ENCODE results near the gene LANCL3. TPM values are rescaled to one million over a fixed set of nuclear protein-coding genes. Genes with fewer than 3 reads are reported as not detected.

LANCL3 gene
- polyA plus RNA-seq, 3 donors: 0.01 to 0.12 TPM; not detected in 1

GRCh38 chrX:37651921-37652452 is 80.5 kb downstream of the LANCL3 start:
- 100% methylated on average over 1 of the region's 1 CpG for WGBS (ENCODE audit: insufficient coverage)
- no peaks in the 10 kb centered on the region for H4K20me1 ChIP-seq (ENCODE audit: insufficient read depth, low read length)
- H3K9ac ChIP-seq (ENCODE audit: insufficient read depth, low read length, poor library complexity, severe bottlenecking): no peak overlapping the region
- TF ChIP-seq, protein P1, sequence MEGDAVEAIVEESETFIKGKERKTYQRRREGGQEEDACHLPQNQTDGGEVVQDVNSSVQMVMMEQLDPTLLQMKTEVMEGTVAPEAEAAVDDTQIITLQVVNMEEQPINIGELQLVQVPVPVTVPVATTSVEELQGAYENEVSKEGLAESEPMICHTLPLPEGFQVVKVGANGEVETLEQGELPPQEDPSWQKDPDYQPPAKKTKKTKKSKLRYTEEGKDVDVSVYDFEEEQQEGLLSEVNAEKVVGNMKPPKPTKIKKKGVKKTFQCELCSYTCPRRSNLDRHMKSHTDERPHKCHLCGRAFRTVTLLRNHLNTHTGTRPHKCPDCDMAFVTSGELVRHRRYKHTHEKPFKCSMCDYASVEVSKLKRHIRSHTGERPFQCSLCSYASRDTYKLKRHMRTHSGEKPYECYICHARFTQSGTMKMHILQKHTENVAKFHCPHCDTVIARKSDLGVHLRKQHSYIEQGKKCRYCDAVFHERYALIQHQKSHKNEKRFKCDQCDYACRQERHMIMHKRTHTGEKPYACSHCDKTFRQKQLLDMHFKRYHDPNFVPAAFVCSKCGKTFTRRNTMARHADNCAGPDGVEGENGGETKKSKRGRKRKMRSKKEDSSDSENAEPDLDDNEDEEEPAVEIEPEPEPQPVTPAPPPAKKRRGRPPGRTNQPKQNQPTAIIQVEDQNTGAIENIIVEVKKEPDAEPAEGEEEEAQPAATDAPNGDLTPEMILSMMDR (IDR thresholded peaks at IDR 0.05): no peak
- Mint-ChIP-seq H3K4me3 (no peak overlapping the region), H3K27ac (no peak overlapping the region), H3K9me3 (peaks cover 0 to 5% (median 0%) of the 10 kb centered on the region in 7 donors), H3K36me3 (no peaks in the 10 kb centered on the region), H3K27me3 (ENCODE audit: low read depth in 3 of 3) (no peaks in the 10 kb centered on the region), H3K4me1 (no peaks in the 10 kb centered on the region)
- H3K4me3 ChIP-seq (replicated peaks in 1 of 3; ENCODE audit: low read depth in 2 of 3, low read length in 3 of 3): no peak overlapping the region
- H3K79me2 ChIP-seq (ENCODE audit: insufficient read depth, low read length): no peaks in the 10 kb centered on the region
- H3K27me3 ChIP-seq (ENCODE audit: control insufficient read depth in 2 of 2, insufficient read depth in 2 of 2, low read length in 2 of 2): no peaks in the 10 kb centered on the region
- no peak overlapping the region for H2AFZ ChIP-seq (ENCODE audit: insufficient read depth, low read depth, low read length, poor library complexity, severe bottlenecking)
- no peaks in the 10 kb centered on the region for H3K36me3 ChIP-seq (replicated peaks in 1 of 2; ENCODE audit: control insufficient read depth in 1 of 2, insufficient read depth in 2 of 2, low read length in 2 of 2)
- no peak overlapping the region for H3K27ac ChIP-seq (ENCODE audit: low read depth in 1 of 2, low read length in 2 of 2)
- H3K4me1 ChIP-seq (ENCODE audit: control insufficient read depth in 1 of 2, insufficient read depth in 2 of 2, low read length in 2 of 2): no peaks in the 10 kb centered on the region
- H3K9me3 ChIP-seq (replicated peaks in 1 of 2; ENCODE audit: control insufficient read depth in 1 of 2, insufficient read depth in 1 of 2, low read length in 2 of 2): no peaks in the 10 kb centered on the region
- intact Hi-C loops (cut with micrococcal nuclease): no loop called here
- no peak overlapping the region for H3K4me2 ChIP-seq (replicated peaks; ENCODE audit: extremely low read depth, low read length, poor library complexity, severe bottlenecking)
- no peak for DNase-seq

GRCh38 chrX:37652589-37653231 is 81.2 kb downstream of the LANCL3 start:
- no peak overlapping the region for H3K4me3 Mint-ChIP-seq
- no peaks in the 10 kb centered on the region for H3K36me3 ChIP-seq (replicated peaks in 1 of 2; ENCODE audit: control insufficient read depth in 1 of 2, insufficient read depth in 2 of 2, low read length in 2 of 2)
- H3K27me3 Mint-ChIP-seq (ENCODE audit: low read depth in 3 of 3): no peaks in the 10 kb centered on the region
- no peak overlapping the region for H3K4me3 ChIP-seq (replicated peaks in 1 of 3; ENCODE audit: low read depth in 2 of 3, low read length in 3 of 3)
- no peak overlapping the region for H3K4me2 ChIP-seq (replicated peaks; ENCODE audit: extremely low read depth, low read length, poor library complexity, severe bottlenecking)
- no peaks in the 10 kb centered on the region for H3K79me2 ChIP-seq (ENCODE audit: insufficient read depth, low read length)
- no peaks in the 10 kb centered on the region for H3K9me3 ChIP-seq (replicated peaks in 1 of 2; ENCODE audit: control insufficient read depth in 1 of 2, insufficient read depth in 1 of 2, low read length in 2 of 2)
- H3K4me1 Mint-ChIP-seq: no peaks in the 10 kb centered on the region
- no peaks in the 10 kb centered on the region for H3K4me1 ChIP-seq (ENCODE audit: control insufficient read depth in 1 of 2, insufficient read depth in 2 of 2, low read length in 2 of 2)
- intact Hi-C loops (cut with micrococcal nuclease): no loop called here
- no peaks in the 10 kb centered on the region for H4K20me1 ChIP-seq (ENCODE audit: insufficient read depth, low read length)
- no peak overlapping the region for H3K27ac Mint-ChIP-seq
- H3K27me3 ChIP-seq (ENCODE audit: control insufficient read depth in 2 of 2, insufficient read depth in 2 of 2, low read length in 2 of 2): no peaks in the 10 kb centered on the region
- H3K27ac ChIP-seq (ENCODE audit: low read depth in 1 of 2, low read length in 2 of 2): no peak overlapping the region
- H2AFZ ChIP-seq (ENCODE audit: insufficient read depth, low read depth, low read length, poor library complexity, severe bottlenecking): no peak overlapping the region
- no peaks in the 10 kb centered on the region for H3K36me3 Mint-ChIP-seq
- H3K9me3 Mint-ChIP-seq: peaks cover 0 to 5% (median 0%) of the 10 kb centered on the region in 7 donors
- TF ChIP-seq, protein P1 (IDR thresholded peaks at IDR 0.05): no peak
- DNase-seq: no peak
- no CpG with 5 or more reads among the region's 8 CpGs for WGBS (ENCODE audit: insufficient coverage)
- no peak overlapping the region for H3K9ac ChIP-seq (ENCODE audit: insufficient read depth, low read length, poor library complexity, severe bottlenecking)
